HG03558 (cell line): Measurements from ENCODE around the gene FAH.

Experiments used
- ATAC-seq: cut with Tn5 transposase; IDR thresholded peaks from one replicate; pipeline ENCODE4 v1.9.1; 2021; ENCODE audit warnings: moderate number of reproducible peaks; ENCODE audit not compliant: unreplicated experiment; ENCODE audit errors: extremely low read depth

Gene FAH

GRCh38 chr15:80228959-80229610, 76.3 kb downstream of the FAH start:
- ATAC-seq = no peak

GRCh38 chr15:80231371-80231770, 78.6 kb downstream of the FAH start:
- ATAC-seq = no peak

- ATAC-seq = no peak
Observed at GRCh38 chr15:80233581-80233980, 80.8 kb downstream of the FAH start.

GRCh38 chr15:80234883-80235282, 82.1 kb downstream of the FAH start:
- no peak for ATAC-seq
